ENCODE data around the gene TMA7. TPM values are rescaled to one million over a fixed set of nuclear protein-coding genes. Genes with fewer than 3 reads are reported as not detected.
"Not testable (repeated sequence)": the region's sequence is repeated elsewhere in the genome, so short reads cannot be mapped to it uniquely, and the experiment has no call there.

The TMA7 gene
- total and polyA plus RNA-seq, 4 donors: 152 to 985 (median 239) TPM

- Histone ChIP-seq H3K36me3 (ENCODE audit: control insufficient read depth in 4 of 4, insufficient read depth in 4 of 4, low read length in 4 of 4) (peaks cover 0 to 22% (median 8%) of the 10 kb centered on the region in 4 donors), H3K9me3 (ENCODE audit: control insufficient read depth in 4 of 4, insufficient read depth in 3 of 4, low read length in 3 of 4) (no peaks in the 10 kb centered on the region), H3K9ac (ENCODE audit: insufficient read depth in 1 of 2, low read length in 2 of 2) (peak overlapping the region; percentile 99 to 100), H3K4me1 (ENCODE audit: control insufficient read depth in 5 of 5, insufficient read depth in 5 of 5, low read length in 5 of 5) (peaks cover 0 to 33% (median 8%) of the 10 kb centered on the region in 5 donors), H3K27ac (ENCODE audit: low read depth in 1 of 2, low read length in 1 of 2) (peak overlapping the region; percentile 83 to 100), H3K27me3 (ENCODE audit: control insufficient read depth in 3 of 3, insufficient read depth in 3 of 3, low read length in 2 of 3) (no peaks in the 10 kb centered on the region), H3K4me3 (peak overlapping the region; percentile 91)
- TF ChIP-seq CTCF (IDR thresholded peaks at IDR 0.05; ENCODE audit: control extremely low read depth, extremely low read depth): no peak
- DNase-seq (no peak), ATAC-seq (ENCODE audit: insufficient read depth, low FRiP score) (peak; percentile 10)
- 0 to 1% methylated on average over 5 of the region's 5 CpGs for WGBS, 2 donors
Measured at GRCh38 chr3:48472673-48472922, 32.5 kb downstream of the TMA7 start.

GRCh38 chr3:48472923-48473616, 33.0 kb downstream of the TMA7 start:
- ATAC-seq (ENCODE audit: insufficient read depth, low FRiP score): peak; percentile 83
- H3K4me1 ChIP-seq (ENCODE audit: control insufficient read depth in 5 of 5, insufficient read depth in 5 of 5, low read length in 5 of 5): peaks cover 0 to 30% (median 6%) of the 10 kb centered on the region in 5 donors

GRCh38 chr3:48473617-48473952, 33.5 kb downstream of the TMA7 start:
- H3K4me3 ChIP-seq: no peak overlapping the region
- H3K27ac ChIP-seq (ENCODE audit: low read depth in 1 of 2, low read length in 1 of 2): peak overlapping the region; percentile 83 to 100
- H3K4me1 ChIP-seq (ENCODE audit: control insufficient read depth in 5 of 5, insufficient read depth in 5 of 5, low read length in 5 of 5): peaks cover 0 to 25% (median 6%) of the 10 kb centered on the region in 5 donors
- DNase-seq (no peak), ATAC-seq (ENCODE audit: insufficient read depth, low FRiP score) (no peak)
- no peaks in the 10 kb centered on the region for H3K27me3 ChIP-seq (ENCODE audit: control insufficient read depth in 3 of 3, insufficient read depth in 3 of 3, low read length in 2 of 3)
- H3K9ac ChIP-seq (ENCODE audit: insufficient read depth in 1 of 2, low read length in 2 of 2): peak overlapping the region in 1 of 2 donors; percentile 65
- WGBS, 2 donors: 73 to 81% methylated on average over 5 of the region's 5 CpGs
- TF ChIP-seq CTCF (IDR thresholded peaks at IDR 0.05; ENCODE audit: control extremely low read depth, extremely low read depth): no peak
- peaks cover 0 to 15% (median 4%) of the 10 kb centered on the region in 4 donors for H3K36me3 ChIP-seq (ENCODE audit: control insufficient read depth in 4 of 4, insufficient read depth in 4 of 4, low read length in 4 of 4)
- H3K9me3 ChIP-seq (ENCODE audit: control insufficient read depth in 4 of 4, insufficient read depth in 3 of 4, low read length in 3 of 4): no peaks in the 10 kb centered on the region

More at GRCh38 chr3:48472923-48473616, 33.0 kb downstream of the TMA7 start:
- Histone ChIP-seq H3K27ac (ENCODE audit: low read depth in 1 of 2, low read length in 1 of 2) (peak overlapping the region; percentile 83 to 100), H3K9me3 (ENCODE audit: control insufficient read depth in 4 of 4, insufficient read depth in 3 of 4, low read length in 3 of 4) (no peaks in the 10 kb centered on the region), H3K36me3 (ENCODE audit: control insufficient read depth in 4 of 4, insufficient read depth in 4 of 4, low read length in 4 of 4) (peaks cover 0 to 18% (median 6%) of the 10 kb centered on the region in 4 donors), H3K9ac (ENCODE audit: insufficient read depth in 1 of 2, low read length in 2 of 2) (peak overlapping the region; percentile 99 to 100), H3K27me3 (ENCODE audit: control insufficient read depth in 3 of 3, insufficient read depth in 3 of 3, low read length in 2 of 3) (no peaks in the 10 kb centered on the region), H3K4me3 (peak overlapping the region; percentile 91)
- TF ChIP-seq CTCF (IDR thresholded peaks at IDR 0.05; ENCODE audit: control extremely low read depth, extremely low read depth): peak; percentile 3
- 4 to 9% methylated on average over 17 of the region's 17 CpGs for WGBS, 2 donors
- DNase-seq: peak; percentile 95 to 97 (median 95)

- not testable (repeated sequence) for ATAC-seq (ENCODE audit: insufficient read depth, low FRiP score); DNase-seq; H3K27ac ChIP-seq (ENCODE audit: low read depth in 1 of 2, low read length in 1 of 2)
Measured at GRCh38 chr3:48474031-48474430, 34.0 kb downstream of the TMA7 start.

More at GRCh38 chr3:48474031-48474430, 34.0 kb downstream of the TMA7 start:
- H3K27me3 ChIP-seq (ENCODE audit: control insufficient read depth in 3 of 3, insufficient read depth in 3 of 3, low read length in 2 of 3); H3K4me3 ChIP-seq; H3K9ac ChIP-seq (ENCODE audit: insufficient read depth in 1 of 2, low read length in 2 of 2); H3K9me3 ChIP-seq (ENCODE audit: control insufficient read depth in 4 of 4, insufficient read depth in 3 of 4, low read length in 3 of 4): not testable (repeated sequence)
- Histone ChIP-seq H3K36me3 (ENCODE audit: control insufficient read depth in 4 of 4, insufficient read depth in 4 of 4, low read length in 4 of 4) (peaks cover 0 to 16% (median 4%) of the 10 kb centered on the region in 4 donors), H3K4me1 (ENCODE audit: control insufficient read depth in 5 of 5, insufficient read depth in 5 of 5, low read length in 5 of 5) (peaks cover 0 to 22% (median 6%) of the 10 kb centered on the region in 5 donors)
- WGBS, 2 donors: 93 to 94% methylated on average over 4 of the region's 4 CpGs
